Activated T-cell treated with anti-CD3 and anti-CD28 coated beads, Interleukin-2, amount 50 U/mL, for 24 hours (primary cell): Measurements from ENCODE around the gene TNN.

Experiments used
- DNase-seq: peaks from one replicate; pipeline ENCODE4 v3.0.0-alpha.2; 2020
- H3K27ac Mint-ChIP-seq: 2 replicates; pipeline ENCODE4 v1.8.0; 2020; ENCODE audit warnings: mild to moderate bottlenecking, mixed read lengths
- H3K27me3 Mint-ChIP-seq: 2 replicates; pipeline ENCODE4 v1.8.0; 2020; ENCODE audit warnings: mixed read lengths
- H3K36me3 Mint-ChIP-seq: 2 replicates; pipeline ENCODE4 v1.8.0; 2020; ENCODE audit warnings: low read depth, mixed read lengths
- H3K4me1 Mint-ChIP-seq: 2 replicates; pipeline ENCODE4 v1.8.0; 2020; ENCODE audit warnings: low read depth, mixed read lengths
- H3K4me3 Mint-ChIP-seq: 2 replicates; pipeline ENCODE4 v1.8.0; 2020; ENCODE audit warnings: mild to moderate bottlenecking, moderate library complexity, mixed read lengths
- H3K9me3 Mint-ChIP-seq: 2 replicates; pipeline ENCODE4 v1.8.0; 2020; ENCODE audit warnings: mixed read lengths

The TNN gene

DNA sequence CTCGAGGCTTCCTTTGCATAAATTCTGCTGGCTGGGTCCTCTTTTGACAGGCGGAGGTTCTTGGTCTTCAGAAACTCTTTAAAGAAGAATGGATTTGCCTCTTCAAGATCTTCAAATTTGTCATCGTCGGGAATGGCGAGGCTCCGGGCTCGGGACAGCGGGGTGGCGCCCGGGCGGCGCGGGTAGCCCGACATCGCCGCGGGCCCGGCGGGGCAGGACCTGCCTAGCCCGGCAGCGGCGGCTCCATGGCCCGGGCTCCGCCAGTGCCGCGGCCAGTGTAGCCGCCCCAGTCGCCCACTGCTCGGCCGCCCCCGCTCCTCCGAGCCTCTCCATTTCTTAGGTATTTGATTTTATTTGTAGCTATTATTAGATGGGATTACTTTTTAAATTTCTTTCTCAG, 22.1 kb upstream of the TNN start:
- Mint-ChIP-seq H3K36me3 (no peaks in the 10 kb centered on the region), H3K27me3 (peaks cover 28% of the 10 kb centered on the region), H3K4me3 (no peak overlapping the region), H3K27ac (no peak overlapping the region), H3K9me3 (no peaks in the 10 kb centered on the region), H3K4me1 (no peaks in the 10 kb centered on the region)
- DNase-seq: no peak

DNA sequence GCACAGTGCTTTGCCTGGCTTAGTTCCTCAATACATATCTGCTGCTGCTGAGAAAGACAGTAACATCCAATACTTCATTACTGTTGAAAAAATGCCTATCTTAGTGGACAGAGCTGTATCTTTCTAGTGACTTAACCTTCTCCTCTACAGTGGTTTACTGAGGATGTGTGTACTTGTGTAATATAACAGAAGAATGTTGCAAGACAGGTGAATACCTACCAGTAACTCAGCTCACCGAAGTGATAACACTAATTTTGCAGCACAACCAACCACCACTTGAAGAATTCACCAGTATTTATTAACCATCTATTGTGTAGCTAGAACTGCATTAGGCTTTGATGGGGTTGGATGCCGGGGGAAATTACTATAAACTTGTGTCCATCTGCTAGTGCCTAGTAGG, 16.6 kb upstream of the TNN start:
- no peaks in the 10 kb centered on the region for H3K9me3 Mint-ChIP-seq
- H3K36me3 Mint-ChIP-seq: no peaks in the 10 kb centered on the region
- H3K27me3 Mint-ChIP-seq: peaks cover 36% of the 10 kb centered on the region
- no peak overlapping the region for H3K27ac Mint-ChIP-seq
- H3K4me3 Mint-ChIP-seq: no peak overlapping the region
- H3K4me1 Mint-ChIP-seq: no peaks in the 10 kb centered on the region
- no peak for DNase-seq

- H3K36me3 Mint-ChIP-seq: no peaks in the 10 kb centered on the region
- no peak overlapping the region for H3K27ac Mint-ChIP-seq
- no peaks in the 10 kb centered on the region for H3K4me1 Mint-ChIP-seq
- DNase-seq: no peak
- peaks cover 17% of the 10 kb centered on the region for H3K27me3 Mint-ChIP-seq
- H3K4me3 Mint-ChIP-seq: no peak overlapping the region
- H3K9me3 Mint-ChIP-seq: no peaks in the 10 kb centered on the region
Observed at GRCh38 chr1:175054736-175055135, 12.9 kb upstream of the TNN start.

- DNase-seq: no peak
- no peaks in the 10 kb centered on the region for H3K4me1 Mint-ChIP-seq
- no peak overlapping the region for H3K27ac Mint-ChIP-seq
- no peak overlapping the region for H3K4me3 Mint-ChIP-seq
- no peaks in the 10 kb centered on the region for H3K9me3 Mint-ChIP-seq
- no peaks in the 10 kb centered on the region for H3K36me3 Mint-ChIP-seq
- peaks cover 4% of the 10 kb centered on the region for H3K27me3 Mint-ChIP-seq
Observed at GRCh38 chr1:175062339-175062738, 5.3 kb upstream of the TNN start.

DNA sequence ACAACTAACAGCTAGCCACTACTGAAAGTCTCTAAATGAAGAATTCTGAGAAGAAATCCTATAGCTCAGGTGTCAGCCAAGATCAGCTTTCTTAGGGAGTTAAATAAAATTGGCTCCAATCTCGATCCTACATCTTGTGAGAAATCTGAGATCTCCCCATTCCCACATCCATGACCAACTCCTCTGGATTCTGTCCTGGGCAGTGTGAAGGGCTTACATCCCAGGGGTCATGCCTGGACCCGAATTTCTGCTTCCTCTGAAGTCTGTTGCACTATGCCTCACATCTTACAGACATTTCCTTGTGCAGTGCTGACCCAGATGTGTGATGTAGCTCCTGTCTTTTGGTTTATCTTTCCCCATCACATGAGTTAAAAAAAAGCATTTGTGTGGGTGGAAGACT, 4.8 kb upstream of the TNN start:
- Mint-ChIP-seq H3K4me1 (no peaks in the 10 kb centered on the region), H3K27ac (no peak overlapping the region), H3K4me3 (no peak overlapping the region), H3K36me3 (no peaks in the 10 kb centered on the region), H3K27me3 (peaks cover 4% of the 10 kb centered on the region), H3K9me3 (no peaks in the 10 kb centered on the region)
- no peak for DNase-seq

DNA sequence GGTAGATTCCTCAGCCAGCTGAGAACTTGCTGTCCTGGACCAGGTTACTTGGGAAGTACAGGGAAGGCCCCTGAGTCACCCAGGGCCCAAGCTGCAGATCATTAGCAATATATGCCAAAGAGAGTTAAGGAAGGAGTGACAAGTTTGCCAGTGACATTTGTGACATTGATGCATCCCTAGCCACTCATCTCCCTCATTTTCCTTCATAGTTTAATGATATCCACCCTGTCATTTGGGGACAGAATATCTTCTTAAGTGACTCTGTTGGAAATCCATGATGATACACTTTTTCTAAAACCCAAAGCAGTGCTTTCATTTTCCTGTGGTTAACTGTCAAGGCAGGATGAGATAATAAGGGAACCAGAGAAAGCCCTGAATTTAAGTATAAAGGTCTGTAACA, 3.2 kb downstream of the TNN start:
- H3K4me3 Mint-ChIP-seq: no peak overlapping the region
- H3K27ac Mint-ChIP-seq: no peak overlapping the region
- H3K4me1 Mint-ChIP-seq: peaks cover 13% of the 10 kb centered on the region
- H3K36me3 Mint-ChIP-seq: no peaks in the 10 kb centered on the region
- DNase-seq: no peak
- H3K9me3 Mint-ChIP-seq: no peaks in the 10 kb centered on the region
- peaks cover 27% of the 10 kb centered on the region for H3K27me3 Mint-ChIP-seq

- Mint-ChIP-seq H3K4me1 (peaks cover 13% of the 10 kb centered on the region), H3K4me3 (no peak overlapping the region), H3K9me3 (no peaks in the 10 kb centered on the region), H3K36me3 (no peaks in the 10 kb centered on the region), H3K27me3 (peaks cover 27% of the 10 kb centered on the region), H3K27ac (no peak overlapping the region)
- no peak for DNase-seq
Observed at GRCh38 chr1:175071276-175071943, 3.8 kb downstream of the TNN start.

DNA sequence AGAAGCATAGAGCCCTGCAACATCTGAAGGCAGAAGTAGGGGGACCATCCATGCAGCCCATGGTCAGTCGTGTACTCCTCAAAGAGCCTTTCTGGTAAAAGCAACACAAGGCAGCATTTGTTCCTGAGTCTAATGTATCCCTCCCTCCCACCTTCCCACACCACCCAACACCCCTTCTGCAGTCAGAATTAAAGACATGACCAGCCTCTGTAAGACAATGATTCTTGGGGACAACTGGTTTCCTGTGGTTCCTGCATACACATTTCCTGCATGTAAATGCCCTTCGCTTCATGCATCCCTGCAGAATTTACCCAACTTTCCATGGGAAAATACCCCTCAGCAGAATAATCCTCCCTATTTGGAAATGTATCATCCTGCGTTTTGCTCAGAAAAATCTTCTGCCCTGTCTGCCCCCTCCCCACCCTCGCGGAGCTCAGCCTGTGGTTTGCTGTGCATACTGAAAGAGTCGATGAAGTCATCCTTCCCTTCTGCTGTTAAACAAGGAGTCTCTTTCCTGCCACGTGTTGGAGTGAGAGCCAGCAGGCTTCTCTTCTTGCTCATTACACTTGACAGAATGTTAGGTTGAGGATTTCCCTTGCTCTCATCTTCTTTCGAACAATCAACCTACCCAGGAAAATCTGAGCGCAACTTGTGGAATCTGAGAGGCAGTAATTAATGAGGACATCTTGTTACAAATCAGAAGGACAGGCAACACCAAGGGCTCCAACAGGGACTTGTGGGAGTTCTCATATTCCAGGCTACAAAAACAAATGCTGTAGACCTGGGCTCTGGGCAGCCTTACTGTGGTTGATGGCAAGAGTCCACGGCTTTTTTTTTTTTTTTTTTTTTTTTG, 4.7 kb downstream of the TNN start:
- peak; percentile 38 for DNase-seq
- Mint-ChIP-seq H3K27me3 (peaks cover 23% of the 10 kb centered on the region), H3K9me3 (no peaks in the 10 kb centered on the region), H3K27ac (no peak overlapping the region), H3K36me3 (no peaks in the 10 kb centered on the region), H3K4me3 (no peak overlapping the region), H3K4me1 (peaks cover 13% of the 10 kb centered on the region)

DNA sequence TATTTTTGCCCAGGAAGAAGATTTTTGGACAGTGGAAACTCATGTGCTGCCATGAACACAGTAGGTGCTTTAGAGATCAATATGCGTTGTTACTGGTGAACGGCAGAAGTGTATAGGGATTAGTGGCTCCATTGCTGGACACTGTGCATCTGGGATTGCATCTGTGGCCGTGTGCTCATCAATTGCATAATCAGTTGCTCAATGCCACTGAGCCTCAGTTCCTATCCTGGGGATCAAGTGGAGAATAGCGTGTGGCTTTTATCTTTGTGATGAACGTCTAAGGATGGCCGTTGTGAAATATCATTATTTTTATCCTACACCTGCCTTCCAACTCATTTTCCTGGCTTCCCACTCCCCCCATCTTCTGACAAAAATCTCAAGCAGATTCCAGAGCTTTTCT, 5.4 kb downstream of the TNN start:
- Mint-ChIP-seq H3K36me3 (no peaks in the 10 kb centered on the region), H3K27ac (no peak overlapping the region), H3K4me1 (peaks cover 13% of the 10 kb centered on the region), H3K9me3 (no peaks in the 10 kb centered on the region), H3K4me3 (no peak overlapping the region), H3K27me3 (peaks cover 25% of the 10 kb centered on the region)
- DNase-seq: no peak

DNA sequence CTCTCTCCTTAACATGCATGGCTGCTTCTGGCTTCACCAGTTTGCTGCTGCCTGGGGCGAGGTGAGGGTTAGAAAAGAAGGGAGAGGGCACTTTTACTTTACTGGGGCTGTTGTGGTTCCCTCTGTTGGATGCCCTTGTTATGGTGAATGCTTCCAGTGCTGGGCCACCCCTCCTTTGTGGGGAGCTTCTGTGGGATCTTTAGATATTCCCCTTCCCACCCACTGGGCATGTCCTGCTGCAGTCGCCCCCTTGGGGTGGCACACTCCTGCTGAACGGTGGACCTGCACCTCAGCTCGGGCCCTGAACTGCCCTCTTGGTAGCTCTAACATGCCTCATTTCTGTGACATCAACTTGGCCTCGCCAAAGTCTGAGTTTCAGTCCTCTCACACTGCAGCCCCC, 6.0 kb downstream of the TNN start:
- Mint-ChIP-seq H3K27me3 (peaks cover 25% of the 10 kb centered on the region), H3K4me3 (no peak overlapping the region)

DNA sequence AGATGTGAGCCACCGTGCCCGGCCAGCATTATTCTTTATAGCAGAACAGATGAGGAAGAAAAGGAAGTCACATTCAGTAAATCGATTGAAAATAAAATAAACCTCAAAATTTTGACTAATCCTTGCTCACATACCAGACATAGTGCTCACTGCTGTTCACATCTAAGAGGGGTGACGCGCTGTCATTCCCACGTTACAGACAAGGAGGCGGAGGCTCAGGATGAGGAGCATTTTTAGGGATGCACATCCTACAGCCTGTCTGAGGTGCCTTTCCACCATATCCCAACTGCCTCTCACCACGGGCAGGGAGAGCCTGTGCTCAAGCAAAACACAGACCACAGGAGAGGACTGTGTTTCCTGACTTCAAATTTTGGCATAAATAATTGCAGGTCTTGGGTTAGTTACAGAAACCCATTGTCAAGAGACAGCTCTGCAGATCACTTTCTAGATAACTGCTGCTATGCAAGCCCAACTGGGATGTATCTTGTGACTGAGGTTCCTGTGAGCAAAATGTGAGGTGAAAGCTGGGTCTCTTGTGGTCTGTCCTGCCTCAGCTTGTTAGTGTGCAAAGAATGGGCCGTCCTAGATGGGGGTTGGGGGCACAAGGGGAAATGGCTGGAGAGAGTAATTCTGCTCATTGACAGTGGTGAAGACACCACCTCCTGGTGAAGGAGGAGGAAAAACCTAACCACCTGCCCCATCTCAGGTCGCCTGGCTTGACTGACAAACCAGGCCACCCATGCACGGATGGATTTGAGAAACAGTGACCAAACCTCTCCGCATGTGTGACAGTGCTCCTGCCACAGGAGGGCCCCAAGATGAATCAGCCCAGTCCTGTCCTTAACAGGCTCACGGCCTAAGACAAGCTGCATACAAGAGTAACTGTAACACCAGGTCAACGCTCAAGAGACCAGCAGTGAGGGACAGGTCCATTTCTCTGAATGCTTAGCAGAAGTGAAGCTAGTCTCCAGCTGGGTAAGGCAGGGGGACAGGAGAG, 8.2 kb downstream of the TNN start:
- no peak for DNase-seq
- H3K9me3 Mint-ChIP-seq: no peaks in the 10 kb centered on the region
- peaks cover 13% of the 10 kb centered on the region for H3K4me1 Mint-ChIP-seq
- no peak overlapping the region for H3K27ac Mint-ChIP-seq
- peaks cover 22% of the 10 kb centered on the region for H3K27me3 Mint-ChIP-seq
- no peak overlapping the region for H3K4me3 Mint-ChIP-seq
- no peaks in the 10 kb centered on the region for H3K36me3 Mint-ChIP-seq

More for the DNA sequence above, 6.0 kb downstream of the TNN start:
- no peaks in the 10 kb centered on the region for H3K36me3 Mint-ChIP-seq
- H3K9me3 Mint-ChIP-seq: no peaks in the 10 kb centered on the region
- H3K27ac Mint-ChIP-seq: no peak overlapping the region
- H3K4me1 Mint-ChIP-seq: peaks cover 13% of the 10 kb centered on the region
- no peak for DNase-seq

GRCh38 chr1:175077356-175078030, 9.9 kb downstream of the TNN start:
- Mint-ChIP-seq H3K4me3 (no peak overlapping the region), H3K9me3 (no peaks in the 10 kb centered on the region), H3K4me1 (peaks cover 6% of the 10 kb centered on the region), H3K27ac (no peak overlapping the region), H3K27me3 (peaks cover 18% of the 10 kb centered on the region), H3K36me3 (no peaks in the 10 kb centered on the region)
- DNase-seq: no peak

DNA sequence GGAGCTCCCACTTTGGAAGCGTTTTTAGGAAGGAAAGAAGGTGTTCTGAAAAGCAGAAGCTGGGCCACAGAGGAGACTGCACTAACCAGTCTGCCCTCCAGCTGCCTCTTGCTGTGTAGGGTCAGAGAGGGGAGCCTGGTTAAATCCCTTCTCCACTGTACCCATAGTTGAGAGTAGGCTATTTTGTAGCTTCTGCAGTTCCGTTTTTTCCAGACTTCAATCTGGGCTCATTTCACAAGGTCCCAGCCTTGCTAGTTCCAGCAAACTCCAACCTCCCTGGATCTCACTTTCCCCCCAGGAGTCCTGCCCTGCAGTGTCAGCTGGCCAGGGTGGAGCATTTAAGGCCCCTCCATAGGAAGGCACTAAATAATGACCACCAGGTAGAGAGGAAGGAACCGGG, 11.0 kb downstream of the TNN start:
- H3K27me3 Mint-ChIP-seq: peaks cover 11% of the 10 kb centered on the region
- no peaks in the 10 kb centered on the region for H3K4me1 Mint-ChIP-seq
- no peak for DNase-seq
- H3K27ac Mint-ChIP-seq: no peak overlapping the region
- no peaks in the 10 kb centered on the region for H3K36me3 Mint-ChIP-seq
- no peak overlapping the region for H3K4me3 Mint-ChIP-seq
- H3K9me3 Mint-ChIP-seq: no peaks in the 10 kb centered on the region

DNA sequence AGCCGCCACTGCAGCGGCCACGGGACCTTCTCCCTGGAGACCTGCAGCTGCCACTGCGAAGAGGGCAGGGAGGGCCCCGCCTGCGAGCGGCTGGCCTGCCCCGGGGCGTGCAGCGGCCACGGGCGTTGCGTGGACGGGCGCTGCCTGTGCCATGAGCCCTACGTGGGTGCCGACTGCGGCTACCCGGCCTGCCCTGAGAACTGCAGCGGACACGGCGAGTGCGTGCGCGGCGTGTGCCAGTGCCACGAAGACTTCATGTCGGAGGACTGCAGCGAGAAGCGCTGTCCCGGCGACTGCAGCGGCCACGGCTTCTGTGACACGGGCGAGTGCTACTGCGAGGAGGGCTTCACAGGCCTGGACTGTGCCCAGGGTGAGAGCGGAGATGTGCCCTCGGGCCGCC, 11.7 kb downstream of the TNN start:
- H3K4me3 Mint-ChIP-seq: no peak overlapping the region
- no peak overlapping the region for H3K27ac Mint-ChIP-seq
- H3K36me3 Mint-ChIP-seq: no peaks in the 10 kb centered on the region

More for the DNA sequence above, 11.7 kb downstream of the TNN start:
- Mint-ChIP-seq H3K27me3 (peaks cover 7% of the 10 kb centered on the region), H3K4me1 (no peaks in the 10 kb centered on the region), H3K9me3 (no peaks in the 10 kb centered on the region)
- no peak for DNase-seq
